ENCODE data around the gene NAGA.

The NAGA gene

DNA sequence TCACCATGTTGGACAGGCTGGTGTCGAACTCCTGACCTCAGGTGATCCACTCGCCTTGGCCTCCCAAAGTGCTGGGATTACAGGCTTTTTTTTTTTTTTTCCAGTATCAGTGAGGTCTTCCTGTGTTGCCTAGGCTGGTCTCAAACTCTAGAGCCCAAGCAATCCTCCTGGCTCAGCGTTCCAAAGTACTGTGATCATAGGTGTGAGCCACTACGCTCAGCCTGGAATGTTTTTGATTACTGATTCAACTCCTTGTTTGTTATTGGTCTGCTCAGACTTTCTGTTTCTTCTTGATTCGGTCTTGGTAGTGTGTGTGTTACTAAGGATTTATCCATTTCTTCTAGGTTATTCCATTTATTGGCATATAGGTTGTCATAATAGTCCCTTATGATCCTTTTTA lies 31.3 kb downstream of the NAGA start:
- peak; percentile 4 for DNase-seq (ENCODE audit: low read depth)

DNA sequence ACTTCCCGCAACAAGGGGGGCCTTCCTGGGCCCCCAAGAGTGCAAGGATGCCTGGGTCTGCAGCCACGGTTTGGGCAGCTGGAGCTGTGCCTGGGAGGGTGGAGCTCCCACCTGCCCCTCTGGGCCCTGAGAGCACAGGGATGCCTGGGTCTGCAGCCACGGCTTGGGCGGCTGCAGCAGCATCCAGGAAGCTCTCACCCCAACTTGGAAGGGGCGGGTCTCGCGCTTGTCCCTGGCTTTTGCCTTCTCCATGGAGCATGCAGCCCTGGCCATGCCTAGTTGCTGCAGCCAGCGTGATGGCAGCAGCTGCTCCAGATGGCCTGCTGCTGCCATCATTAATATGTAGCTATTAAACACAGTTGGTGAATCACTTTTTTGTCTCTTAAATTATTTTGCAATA lies 35.4 kb downstream of the NAGA start:
- DNase-seq (ENCODE audit: low read depth) = no peak

DNA sequence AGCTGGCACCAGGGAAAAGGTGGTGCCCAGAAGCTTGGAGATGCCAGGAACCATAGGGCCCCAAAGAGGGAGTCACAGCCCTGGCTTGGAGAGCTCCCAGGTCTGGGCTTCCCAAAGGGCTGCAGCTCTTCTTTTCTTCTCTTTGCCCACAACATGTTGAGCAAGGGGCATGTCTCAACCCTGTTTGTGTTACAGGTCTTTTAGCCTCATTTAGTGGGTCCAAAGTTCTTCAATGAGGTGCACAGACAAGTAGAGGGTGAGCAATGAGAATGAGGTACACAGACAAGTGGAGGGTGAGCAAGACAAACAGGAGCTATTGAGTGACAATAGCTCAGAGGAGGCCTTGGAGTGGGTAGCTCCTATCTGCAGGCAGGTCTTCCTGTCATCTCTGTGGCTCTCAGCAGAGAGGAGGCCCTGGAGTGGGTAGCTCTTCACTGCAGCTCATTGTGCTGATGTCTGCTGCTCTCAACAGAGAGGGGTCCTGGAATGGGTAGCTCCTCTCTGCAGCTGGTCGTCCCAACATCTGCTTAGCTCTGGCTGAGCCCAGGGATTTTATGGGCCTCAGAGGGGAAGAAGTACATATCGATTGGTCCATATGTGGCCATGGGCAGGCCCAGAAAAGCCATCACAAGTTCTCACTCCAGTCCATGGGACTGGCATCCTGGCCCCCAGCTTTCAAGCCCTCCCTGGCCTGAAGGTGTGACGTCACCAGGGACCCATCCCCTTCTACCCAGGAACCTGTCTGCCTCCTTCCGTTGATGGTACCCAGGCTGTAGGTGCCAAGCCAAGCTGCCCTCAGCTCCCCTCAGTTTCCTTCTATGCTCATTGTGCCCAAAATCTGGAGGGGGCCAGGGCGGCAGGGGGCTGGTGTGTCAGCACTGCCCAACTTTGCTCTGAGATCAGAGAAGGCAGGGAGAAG lies 37.1 kb downstream of the NAGA start:
- no peak for DNase-seq (ENCODE audit: low read depth)

DNA sequence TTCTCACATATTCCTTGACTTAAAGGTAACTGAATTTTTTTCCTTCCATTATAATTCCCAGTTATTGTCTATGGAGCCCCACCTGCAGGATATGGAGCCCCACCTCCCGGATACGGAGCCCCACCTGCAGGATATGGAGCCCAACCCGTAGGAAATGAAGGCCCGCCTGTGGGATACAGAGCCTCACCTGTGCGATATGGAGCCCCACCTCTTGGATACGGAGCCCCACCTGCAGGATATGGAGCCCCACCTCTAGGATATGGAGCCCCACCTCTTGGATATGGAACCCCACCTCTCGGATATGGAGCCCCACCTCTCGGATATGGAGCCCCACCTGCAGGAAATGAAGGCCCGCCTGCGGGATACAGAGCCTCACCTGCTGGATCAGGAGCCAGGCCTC lies 43.9 kb downstream of the NAGA start:
- DNase-seq (ENCODE audit: low read depth) = no peak

DNA sequence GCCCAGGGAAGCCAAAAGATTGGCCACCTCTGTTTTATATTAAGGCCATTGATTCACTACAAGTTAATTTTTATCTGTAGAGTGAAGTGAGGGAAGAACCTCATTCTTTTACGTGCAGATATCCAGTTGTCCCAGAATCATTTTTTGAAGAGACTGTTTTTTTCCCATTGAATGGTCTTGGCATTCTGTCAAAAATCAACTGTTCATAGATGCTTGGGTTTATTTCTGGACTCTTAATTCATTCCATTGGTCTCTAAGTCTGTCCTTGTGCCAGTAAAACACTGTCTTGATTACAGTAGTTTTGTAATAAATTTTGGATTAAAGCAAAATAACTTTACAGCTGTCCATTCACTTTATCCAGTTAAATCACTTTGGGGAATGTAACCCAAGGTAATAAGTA lies 45.2 kb downstream of the NAGA start:
- DNase-seq (ENCODE audit: low read depth) = no peak

DNA sequence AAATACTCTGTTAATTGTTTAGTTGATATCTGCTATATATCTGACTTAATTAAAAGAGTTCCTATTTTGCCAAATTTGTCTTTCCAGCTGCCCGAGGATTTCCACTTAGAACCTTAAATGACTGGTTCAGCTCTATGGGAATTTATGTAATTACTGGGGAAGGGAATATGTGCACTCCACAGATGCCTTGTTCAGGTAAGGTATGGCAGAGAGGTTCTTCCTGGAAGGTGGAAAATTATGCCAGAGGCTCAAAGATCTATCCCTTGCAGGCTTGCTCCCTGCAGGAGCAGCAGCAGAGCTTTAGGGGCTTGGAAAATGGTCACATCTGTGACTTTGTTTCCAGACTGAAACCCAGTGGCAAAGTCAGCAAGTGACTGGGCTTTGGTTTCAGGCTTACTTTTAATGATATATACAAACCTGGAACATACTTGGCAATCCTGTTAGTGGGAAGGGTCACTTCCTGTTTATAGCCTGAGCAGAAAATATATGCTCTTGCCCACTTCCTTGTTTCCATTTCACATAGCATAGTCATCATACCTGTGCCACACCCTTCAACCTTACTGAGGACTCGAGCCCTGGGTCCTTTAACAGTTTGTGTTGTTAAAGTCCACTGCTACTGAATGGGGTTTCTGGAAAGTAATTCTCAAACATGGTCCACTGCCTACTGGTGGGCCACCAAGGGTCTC lies 48.3 kb downstream of the NAGA start:
- DNase-seq (ENCODE audit: low read depth) = no peak

DNA sequence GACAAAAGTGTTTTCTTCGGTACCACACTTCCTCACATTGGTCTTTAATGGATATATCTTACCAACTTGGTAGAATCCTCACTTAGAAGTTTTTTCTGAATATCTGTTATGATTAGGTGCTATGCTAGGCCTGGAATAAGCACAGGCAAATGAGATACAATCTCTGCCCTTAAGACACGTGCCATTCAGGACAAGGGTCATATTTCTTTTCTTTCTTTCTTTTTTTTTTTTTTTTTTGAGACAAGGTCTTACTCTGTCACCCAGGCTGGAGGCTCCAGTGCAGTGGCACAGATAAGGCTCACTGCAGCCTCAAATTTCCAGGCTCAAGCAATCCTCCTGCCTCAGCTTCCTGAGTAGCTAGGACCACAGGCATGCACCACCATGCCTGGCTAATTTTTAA lies 49.0 kb downstream of the NAGA start:
- no peak for DNase-seq (ENCODE audit: low read depth)

DNA sequence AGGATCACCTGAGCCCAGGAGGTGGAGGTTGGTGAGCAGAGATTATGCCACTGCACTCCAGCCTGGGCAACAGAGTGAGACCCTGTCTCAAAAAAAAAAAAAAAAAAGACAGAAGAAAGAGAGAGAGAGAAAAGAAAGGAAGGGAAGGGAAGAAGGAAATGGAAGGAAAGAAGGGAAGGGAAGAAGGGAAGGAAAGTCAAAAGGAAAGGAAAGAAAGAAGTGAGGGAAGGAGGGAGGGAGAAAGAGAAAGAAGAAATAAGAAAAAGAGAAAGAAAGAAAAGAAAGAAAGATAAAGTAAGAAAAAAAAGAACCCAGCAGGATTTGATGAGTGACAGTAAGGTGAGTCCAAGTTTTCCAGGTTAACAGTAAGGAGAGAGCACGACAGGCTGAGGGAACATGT lies 52.4 kb downstream of the NAGA start:
- DNase-seq (ENCODE audit: low read depth) = no peak

DNA sequence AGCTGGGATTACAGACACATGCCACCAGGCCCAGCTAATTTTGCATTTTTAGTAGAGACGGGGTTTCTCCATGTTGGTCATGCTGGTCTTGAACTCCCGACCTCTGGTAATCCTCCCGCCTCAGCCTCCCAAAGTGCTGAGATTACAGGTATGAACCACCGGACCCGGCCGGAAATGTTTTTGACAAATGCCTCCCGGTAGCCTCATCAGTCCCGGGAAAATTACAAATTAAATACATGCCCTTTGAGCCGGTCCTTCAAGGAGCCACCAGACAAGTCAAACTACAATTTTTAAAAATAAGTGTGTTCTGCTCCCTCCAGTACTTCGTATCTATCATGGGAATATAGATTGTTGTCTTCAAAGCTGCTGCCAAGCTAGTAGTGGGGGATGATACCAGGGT lies 54.5 kb downstream of the NAGA start:
- no peak for DNase-seq (ENCODE audit: low read depth)

DNA sequence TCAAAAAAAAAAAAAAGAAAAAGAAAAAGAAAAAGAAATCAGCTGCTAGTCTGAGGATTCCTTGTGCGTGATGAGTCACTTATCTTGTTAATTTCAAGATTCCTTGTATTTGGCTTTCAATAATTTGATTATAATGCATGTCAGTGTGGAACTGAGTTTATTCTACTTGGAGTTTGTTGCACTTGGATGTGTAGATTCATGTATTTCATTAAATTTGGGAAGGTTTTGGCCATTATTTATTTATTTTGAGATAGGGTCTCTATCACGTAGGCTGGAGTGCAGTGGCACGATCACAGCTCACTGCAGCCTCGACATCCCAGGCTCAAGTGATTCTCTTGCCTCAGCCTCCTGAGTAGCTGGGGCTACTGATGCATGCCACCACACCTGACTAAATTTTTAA lies 57.2 kb downstream of the NAGA start:
- DNase-seq (ENCODE audit: low read depth) = no peak

DNA sequence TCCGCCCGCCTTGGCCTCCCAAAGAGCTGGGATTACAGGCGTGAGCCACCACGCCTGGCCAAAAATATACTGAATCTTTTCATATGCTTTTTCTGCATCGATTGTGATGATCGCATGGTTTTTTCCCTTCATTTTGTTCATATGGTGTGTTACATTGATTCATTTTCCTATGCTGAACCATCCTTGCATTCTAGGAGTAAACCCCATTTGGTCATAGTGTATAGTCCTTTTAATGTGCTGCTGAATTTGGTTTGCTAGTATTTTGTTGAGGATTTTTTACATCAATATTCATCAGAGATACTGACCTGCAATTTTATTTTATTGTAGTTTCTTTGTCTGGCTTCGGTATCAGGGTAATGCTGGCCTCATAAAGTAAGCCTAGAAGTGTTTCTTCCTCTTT lies 59.8 kb downstream of the NAGA start:
- DNase-seq (ENCODE audit: low read depth) = no peak
